Epithelial cell of alveolus of lung (primary cell): ENCODE data around the gene GGN. TPM values are rescaled to one million over a fixed set of nuclear protein-coding genes. Genes with fewer than 3 reads are reported as not detected.

ENCODE experiments used
- total RNA-seq: library from RNA; depleted of rRNA; stranded (reverse); fragments of >200 nt; gene quantifications from 2 replicates; pipeline ENCODE4 v1.2.1, GENCODE V29; 2015

GGN gene
- 0.72 and 1.4 TPM in 2 replicates for total RNA-seq

GRCh38 chr19:38387550-38388348 lies at the start of gene GGN:
Gene GGN (minus strand): TSS chr19:38388034. CDS start chr19:38387261, 773 bp downstream.

GRCh38 chr19:38433268-38433733 lies 45.5 kb upstream of the GGN start, which contains the start of gene RYR1:
Gene RYR1 (plus strand): TSS chr19:38433691. CDS start chr19:38433830, 139 bp downstream.

GRCh38 chr19:38425810-38426466 lies 38.1 kb upstream of the GGN start, which contains the start of gene RASGRP4:
Gene RASGRP4 (minus strand): TSS chr19:38426219. CDS start chr19:38426091, 128 bp downstream.

GRCh38 chr19:38402967-38403674 lies 15.3 kb upstream of the GGN start, which contains the start of gene FAM98C:
Gene FAM98C (plus strand): TSS chr19:38403093. CDS start chr19:38403154, 61 bp downstream.

DNA sequence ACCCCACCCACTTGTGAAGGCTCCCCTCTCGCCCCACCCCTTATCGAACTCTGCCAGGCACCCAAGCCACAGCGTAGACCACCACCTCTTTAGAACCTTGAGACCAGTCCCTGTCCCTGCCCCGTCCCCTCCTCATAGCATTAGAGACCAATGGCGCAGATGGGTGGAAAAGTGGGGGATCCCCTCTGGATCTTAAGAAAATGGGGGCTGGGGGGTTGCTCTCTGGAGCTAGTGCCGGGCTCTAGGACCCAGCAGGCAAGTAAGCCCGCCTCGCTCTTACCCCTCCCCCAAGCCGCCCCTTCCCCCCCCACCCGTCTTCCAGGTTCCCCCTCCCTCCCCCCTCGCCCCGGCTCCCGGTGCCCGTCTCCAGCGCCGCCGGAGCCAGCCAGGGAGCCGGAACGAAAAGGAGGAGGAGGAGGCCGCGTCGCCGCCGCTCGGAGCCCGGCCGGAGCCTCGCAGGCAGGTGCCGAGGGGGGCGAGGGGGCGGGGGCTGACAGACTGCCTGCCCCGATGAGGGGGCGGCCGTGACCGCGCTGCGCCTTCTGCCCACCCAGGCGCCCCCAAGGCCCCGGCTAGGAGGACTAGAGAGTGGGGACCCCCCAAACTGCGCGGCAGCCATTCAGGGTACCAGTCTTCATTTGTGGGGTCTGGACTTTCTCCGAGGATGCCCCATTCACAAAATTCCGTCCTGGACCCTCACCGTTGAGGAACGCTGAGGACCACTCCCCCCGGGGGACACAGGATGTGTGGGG lies 691 bp upstream of the GGN start, which contains the start of gene SPRED3:
SPRED3 (plus strand) TSS at position 349 of the 752 bp plus-strand sequence. CDS start 1,606 bp downstream, outside the sequence.

DNA sequence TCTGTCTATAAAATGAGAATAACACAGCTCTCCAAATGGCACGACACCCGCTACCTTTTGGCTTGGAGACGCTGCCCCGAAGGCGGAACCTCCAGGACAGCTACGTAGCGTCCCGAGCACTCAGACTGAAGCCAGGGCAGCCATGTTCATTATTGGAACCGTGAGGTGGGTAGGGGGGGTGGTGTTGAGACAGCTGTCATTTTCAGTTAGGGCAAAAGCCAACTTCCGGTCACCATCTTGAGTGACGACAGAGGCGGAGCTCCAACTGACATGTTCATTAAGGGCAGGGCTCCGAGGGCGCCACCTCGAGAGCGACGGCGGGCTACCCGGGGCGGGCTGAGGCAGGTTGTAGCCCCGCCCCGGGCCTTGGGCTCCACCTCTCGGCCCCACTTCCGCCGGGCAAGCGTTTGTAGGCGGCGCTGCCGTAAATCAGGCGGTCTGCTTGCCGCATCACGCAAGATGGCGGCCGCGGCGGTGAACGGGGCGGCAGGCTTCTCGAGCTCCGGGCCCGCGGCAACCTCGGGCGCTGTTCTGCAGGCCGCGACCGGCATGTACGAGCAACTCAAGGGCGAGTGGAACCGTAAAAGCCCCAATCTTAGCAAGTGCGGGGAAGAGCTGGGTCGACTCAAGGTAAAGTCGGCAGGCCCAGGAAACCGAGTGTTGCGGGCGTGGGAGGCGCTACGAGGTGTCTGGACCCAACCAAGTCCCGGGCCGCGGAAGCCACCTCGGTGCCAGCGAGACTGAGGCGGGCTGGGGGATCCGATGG lies 13.3 kb downstream of the GGN start, which contains the start of gene PSMD8:
PSMD8 (plus strand) TSS at position 240 of the 766 bp plus-strand sequence; CDS start at position 271, 31 bp downstream.

Other genes starting within 250 kb of the GGN start
- gene DPF1, start 163.8 kb downstream of the GGN start, total RNA-seq, result 3.9 and 4.1 TPM in 2 replicates
- 18.2 and 40.1 TPM in 2 replicates for gene PPP1R14A, start 131.7 kb downstream of the GGN start, total RNA-seq
- gene SPINT2, start 123.5 kb downstream of the GGN start, total RNA-seq, result 7.2 and 41.9 TPM in 2 replicates
- gene C19orf33, start 83.8 kb downstream of the GGN start, total RNA-seq, result 8.4 and 27.9 TPM in 2 replicates
- 64.0 and 128 TPM in 2 replicates for gene YIF1B, start 72.1 kb downstream of the GGN start, total RNA-seq
- 1.5 and 2.8 TPM in 2 replicates for gene KCNK6, start 68.2 kb downstream of the GGN start, total RNA-seq
- gene CATSPERG, start 52.2 kb downstream of the GGN start, total RNA-seq, result not detected in 2 replicates
- 231 and 448 TPM in 2 replicates for gene PSMD8, start 13.5 kb downstream of the GGN start, total RNA-seq
- gene SPRED3, start 663 bp upstream of the GGN start, total RNA-seq, result 2.6 and 2.9 TPM in 2 replicates
- 10.0 and 17.1 TPM in 2 replicates for gene FAM98C, start 15.1 kb upstream of the GGN start, total RNA-seq
- not detected in 2 replicates for gene RASGRP4, start 38.2 kb upstream of the GGN start, total RNA-seq
- gene RYR1, start 45.7 kb upstream of the GGN start, total RNA-seq, result under 0.01 and 0.48 TPM in 2 replicates
- gene MAP4K1, start 229.9 kb upstream of the GGN start, total RNA-seq, result not detected in 2 replicates
- gene EIF3K, start 231.2 kb upstream of the GGN start, total RNA-seq, result 306 and 455 TPM in 2 replicates